Measurements from ENCODE around the gene COL9A3.
A peak's percentile ranks its signal among the peaks of the same experiment; 100 is the strongest.

The COL9A3 gene

DNA sequence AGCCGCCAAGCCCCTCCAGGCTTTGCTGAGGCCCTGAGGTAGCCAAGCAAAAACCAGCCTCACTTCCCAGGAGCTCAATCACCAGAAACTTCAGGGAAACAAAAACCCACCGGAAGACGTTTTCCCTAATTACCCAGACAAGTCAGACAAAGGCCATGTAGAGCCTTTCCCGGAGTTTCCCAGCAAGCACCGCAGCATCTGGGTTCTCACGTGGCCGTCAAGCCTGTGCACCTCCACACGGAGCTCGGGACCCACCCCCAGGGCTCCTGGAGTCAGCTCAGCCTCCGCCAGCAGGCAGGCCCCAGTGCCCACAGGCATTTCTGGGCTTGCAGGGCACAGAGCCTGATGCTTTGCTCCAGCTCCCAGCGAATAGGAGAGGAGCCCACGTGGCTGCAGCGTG lies 30.7 kb upstream of the COL9A3 start:
- no peak for DNase-seq (ENCODE audit: low read depth)
- H3K4me3 ChIP-seq (ENCODE audit: low read length): no peak overlapping the region

DNA sequence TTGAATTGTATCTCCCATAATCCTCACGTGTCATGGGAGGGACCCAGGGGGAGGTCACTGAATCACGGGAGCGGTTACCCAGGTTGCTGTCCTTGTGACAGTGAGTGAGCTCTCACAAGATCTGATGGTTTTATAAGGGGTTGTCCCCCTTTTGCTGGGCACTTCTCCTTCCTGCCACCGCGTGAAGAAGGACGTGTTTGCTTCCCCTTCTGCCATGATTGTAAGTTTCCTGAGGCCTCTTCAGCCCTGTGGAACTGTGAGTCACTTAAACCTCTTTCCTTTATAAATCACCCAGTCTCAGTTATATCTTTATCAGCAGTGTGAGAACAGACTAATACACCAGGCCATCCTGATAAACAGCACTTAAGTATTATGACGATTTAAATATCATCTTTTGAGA lies 29.5 kb upstream of the COL9A3 start:
- no peak for DNase-seq (ENCODE audit: low read depth)
- H3K4me3 ChIP-seq (ENCODE audit: low read length): no peak overlapping the region
- TF ChIP-seq, protein P1, sequence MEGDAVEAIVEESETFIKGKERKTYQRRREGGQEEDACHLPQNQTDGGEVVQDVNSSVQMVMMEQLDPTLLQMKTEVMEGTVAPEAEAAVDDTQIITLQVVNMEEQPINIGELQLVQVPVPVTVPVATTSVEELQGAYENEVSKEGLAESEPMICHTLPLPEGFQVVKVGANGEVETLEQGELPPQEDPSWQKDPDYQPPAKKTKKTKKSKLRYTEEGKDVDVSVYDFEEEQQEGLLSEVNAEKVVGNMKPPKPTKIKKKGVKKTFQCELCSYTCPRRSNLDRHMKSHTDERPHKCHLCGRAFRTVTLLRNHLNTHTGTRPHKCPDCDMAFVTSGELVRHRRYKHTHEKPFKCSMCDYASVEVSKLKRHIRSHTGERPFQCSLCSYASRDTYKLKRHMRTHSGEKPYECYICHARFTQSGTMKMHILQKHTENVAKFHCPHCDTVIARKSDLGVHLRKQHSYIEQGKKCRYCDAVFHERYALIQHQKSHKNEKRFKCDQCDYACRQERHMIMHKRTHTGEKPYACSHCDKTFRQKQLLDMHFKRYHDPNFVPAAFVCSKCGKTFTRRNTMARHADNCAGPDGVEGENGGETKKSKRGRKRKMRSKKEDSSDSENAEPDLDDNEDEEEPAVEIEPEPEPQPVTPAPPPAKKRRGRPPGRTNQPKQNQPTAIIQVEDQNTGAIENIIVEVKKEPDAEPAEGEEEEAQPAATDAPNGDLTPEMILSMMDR (conservative IDR thresholded peaks at IDR 0.05; ENCODE audit: low read length): no peak

More for the DNA sequence above, 30.7 kb upstream of the COL9A3 start:
- TF ChIP-seq, protein P1 (conservative IDR thresholded peaks at IDR 0.05; ENCODE audit: low read length): no peak

DNA sequence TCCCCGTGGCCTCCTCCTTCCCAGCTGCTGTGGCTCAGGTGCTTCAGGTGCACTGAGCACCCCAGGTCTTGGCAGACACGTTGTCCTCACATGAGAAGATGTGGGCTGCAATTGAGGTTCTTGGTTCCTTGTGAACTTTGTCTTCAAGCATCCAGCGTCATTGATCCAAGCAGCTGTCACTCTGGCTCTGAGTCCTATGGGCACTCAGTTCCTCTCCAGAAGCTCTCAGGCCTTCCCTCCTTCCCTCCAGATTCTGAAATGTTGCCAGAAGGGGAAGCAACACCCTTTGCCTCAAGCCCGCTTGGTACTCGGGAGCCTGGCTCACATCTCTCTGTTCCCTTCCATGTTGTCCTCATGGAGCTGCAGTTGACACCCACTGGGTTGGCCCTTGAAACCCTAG lies 29.0 kb upstream of the COL9A3 start:
- no peak for DNase-seq (ENCODE audit: low read depth)

DNA sequence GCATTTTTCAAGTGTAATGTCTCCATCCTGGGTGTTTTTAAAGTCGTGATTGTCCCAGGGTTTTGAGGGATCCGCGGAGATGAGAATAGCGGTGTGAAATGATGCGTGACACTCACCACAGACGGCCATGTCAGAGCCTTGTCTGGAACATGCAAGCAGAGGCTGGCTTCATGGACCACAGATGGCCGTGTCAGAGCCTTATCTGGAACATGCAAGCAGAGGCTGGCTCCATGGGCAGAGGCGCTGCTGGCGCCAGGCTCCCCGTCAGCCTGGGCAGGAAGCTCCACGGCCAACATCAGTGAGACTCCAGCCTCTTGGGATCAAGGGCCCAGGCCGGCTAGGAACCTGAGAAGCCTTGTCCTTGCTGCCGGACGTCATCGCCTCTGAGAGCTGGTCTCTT lies 28.2 kb upstream of the COL9A3 start:
- H3K4me3 ChIP-seq (ENCODE audit: low read length): no peak overlapping the region
- TF ChIP-seq, protein P1 (conservative IDR thresholded peaks at IDR 0.05; ENCODE audit: low read length): no peak
- DNase-seq (ENCODE audit: low read depth): no peak

More for the DNA sequence above, 29.0 kb upstream of the COL9A3 start:
- TF ChIP-seq, protein P1 (conservative IDR thresholded peaks at IDR 0.05; ENCODE audit: low read length): no peak
- H3K4me3 ChIP-seq (ENCODE audit: low read length): no peak overlapping the region

DNA sequence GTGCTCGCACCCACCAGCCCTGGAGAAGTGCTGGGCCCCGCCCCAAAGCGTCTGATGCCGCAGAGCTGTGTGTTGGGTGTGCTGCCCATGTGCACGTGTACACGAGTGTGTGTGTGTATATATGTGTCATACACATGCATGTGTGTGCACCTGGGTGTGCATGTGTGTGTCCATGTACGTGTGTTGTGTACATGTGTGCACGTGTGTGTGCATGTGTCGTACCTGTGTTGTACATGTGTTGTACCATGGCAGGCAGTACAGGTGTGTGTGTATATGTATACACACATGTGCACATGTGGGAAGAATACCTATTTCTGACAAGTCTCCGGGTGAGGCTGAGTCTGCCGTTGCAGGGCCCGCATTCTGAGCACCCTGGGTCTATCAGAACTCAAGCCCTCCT lies 26.8 kb upstream of the COL9A3 start:
- DNase-seq (ENCODE audit: low read depth): no peak
- H3K4me3 ChIP-seq (ENCODE audit: low read length): no peak overlapping the region
- TF ChIP-seq, protein P1 (conservative IDR thresholded peaks at IDR 0.05; ENCODE audit: low read length): no peak

DNA sequence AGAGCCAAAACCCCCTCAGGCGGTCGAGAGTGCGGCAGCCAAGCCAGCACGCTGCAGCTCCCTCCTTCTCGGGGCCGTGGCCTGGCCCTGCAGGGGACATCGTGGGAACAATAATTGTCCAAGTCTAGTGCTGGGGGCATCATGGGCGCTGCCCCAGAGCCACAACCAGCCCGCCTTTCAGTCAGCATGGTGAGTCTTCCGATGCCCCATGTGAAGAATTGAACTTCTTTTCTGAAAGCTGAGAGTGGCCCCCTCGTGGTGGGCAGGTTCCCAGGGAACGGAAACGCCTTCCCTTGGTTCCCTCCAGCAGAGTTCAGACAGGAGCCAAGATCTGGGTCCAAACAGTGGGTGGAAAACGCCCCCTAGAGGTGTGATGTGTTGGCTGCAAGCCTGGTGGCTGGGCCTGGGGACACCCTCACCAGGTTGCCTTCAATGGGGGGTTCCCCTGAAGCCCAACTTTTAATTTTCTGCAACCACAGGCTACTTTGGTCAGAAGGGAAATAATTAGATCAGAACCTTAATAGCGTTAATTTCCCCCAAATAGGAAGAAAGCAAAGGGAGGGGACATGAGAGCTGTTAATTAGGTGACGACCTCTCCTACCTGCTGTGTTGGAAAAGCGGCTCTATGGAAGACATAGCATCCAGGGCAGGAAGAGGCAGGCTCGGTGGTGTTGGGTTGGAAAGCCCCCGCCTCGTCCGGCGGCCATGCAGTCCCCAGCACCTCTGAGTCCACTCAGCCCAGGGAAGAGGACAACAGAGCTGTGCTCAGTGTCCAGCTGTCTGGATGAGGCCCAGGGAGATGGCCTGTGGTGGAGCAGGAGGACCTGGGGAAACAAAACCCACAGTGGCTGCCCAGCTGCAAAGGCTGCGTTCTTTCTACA lies 25.3 kb upstream of the COL9A3 start:
- no peak overlapping the region for H3K4me3 ChIP-seq (ENCODE audit: low read length)
- TF ChIP-seq, protein P1 (conservative IDR thresholded peaks at IDR 0.05; ENCODE audit: low read length): peak; percentile 88
- peak; percentile 79 for DNase-seq (ENCODE audit: low read depth)

Measured in AG10803 (cell line).